SK-N-MC (cell line): ENCODE data around the gene TMEM132D.

ENCODE experiments used
- EZH2 ChIP-seq: fragments of 200-600 bp; sonication (generic); IDR thresholded peaks from one replicate; pipeline ENCODE4 v1.6.1; 2017; ENCODE audit warnings: antibody characterized with exemption
- POLR2AphosphoS5 ChIP-seq: IDR thresholded peaks from 2 replicates; pipeline ENCODE4 v1.6.1; 2012; ENCODE audit warnings: mild to moderate bottlenecking, low read depth, low read length, borderline replicate concordance

- TF ChIP-seq POLR2AphosphoS5, result no peak
- TF ChIP-seq EZH2, result no peak
Observed at GRCh38 chr12:129305851-129306250, 598.0 kb downstream of the TMEM132D start.
